Spinal cord (tissue), 4 donors: ENCODE results near the gene GABRA4. TPM values are rescaled to one million over a fixed set of nuclear protein-coding genes. Genes with fewer than 3 reads are reported as not detected.

Source experiments
- polyA plus RNA-seq, 2 donors: library from polyadenylated mRNA; unstranded; fragments of 120-200 nt; gene quantifications; one replicate each; pipeline ENCODE4 v1.2.1, GENCODE V29; 2013; ENCODE audit not compliant: insufficient read length in 2 of 2
- total RNA-seq, 2 donors: library from RNA; depleted of rRNA in 1 of 2; stranded (reverse); fragments of 120-200 nt in 1 of 2; fragments of >200 nt in 1 of 2; gene quantifications; one replicate each; pipeline versions ENCODE4 v1.2.3 to v1.2.4, GENCODE V29; 2013 to 2014

The GABRA4 gene
- total and polyA plus RNA-seq, 4 donors, result 1.3 to 8.1 (median 2.0) TPM

Other genes starting within 250 kb of the GABRA4 start
- not detected for gene COX7B2, start 84.3 kb downstream of the GABRA4 start, total RNA-seq
- not detected for gene COX7B2, start 84.3 kb downstream of the GABRA4 start, polyA plus RNA-seq
- 10 to 100 TPM; 11.7 to 49.1 TPM for gene GABRB1, start 38.0 kb upstream of the GABRA4 start, total RNA-seq
- gene GABRB1, start 38.0 kb upstream of the GABRA4 start, polyA plus RNA-seq, result 1 to 10 TPM; 5.1 to 8.8 TPM